Measurements from ENCODE around the gene LDLRAP1. TPM values are rescaled to one million over a fixed set of nuclear protein-coding genes. Genes with fewer than 3 reads are reported as not detected.
A peak's percentile ranks its signal among the peaks of the same experiment; 100 is the strongest.

Gene LDLRAP1
- total RNA-seq, 1 donor: 18.5 TPM

DNA sequence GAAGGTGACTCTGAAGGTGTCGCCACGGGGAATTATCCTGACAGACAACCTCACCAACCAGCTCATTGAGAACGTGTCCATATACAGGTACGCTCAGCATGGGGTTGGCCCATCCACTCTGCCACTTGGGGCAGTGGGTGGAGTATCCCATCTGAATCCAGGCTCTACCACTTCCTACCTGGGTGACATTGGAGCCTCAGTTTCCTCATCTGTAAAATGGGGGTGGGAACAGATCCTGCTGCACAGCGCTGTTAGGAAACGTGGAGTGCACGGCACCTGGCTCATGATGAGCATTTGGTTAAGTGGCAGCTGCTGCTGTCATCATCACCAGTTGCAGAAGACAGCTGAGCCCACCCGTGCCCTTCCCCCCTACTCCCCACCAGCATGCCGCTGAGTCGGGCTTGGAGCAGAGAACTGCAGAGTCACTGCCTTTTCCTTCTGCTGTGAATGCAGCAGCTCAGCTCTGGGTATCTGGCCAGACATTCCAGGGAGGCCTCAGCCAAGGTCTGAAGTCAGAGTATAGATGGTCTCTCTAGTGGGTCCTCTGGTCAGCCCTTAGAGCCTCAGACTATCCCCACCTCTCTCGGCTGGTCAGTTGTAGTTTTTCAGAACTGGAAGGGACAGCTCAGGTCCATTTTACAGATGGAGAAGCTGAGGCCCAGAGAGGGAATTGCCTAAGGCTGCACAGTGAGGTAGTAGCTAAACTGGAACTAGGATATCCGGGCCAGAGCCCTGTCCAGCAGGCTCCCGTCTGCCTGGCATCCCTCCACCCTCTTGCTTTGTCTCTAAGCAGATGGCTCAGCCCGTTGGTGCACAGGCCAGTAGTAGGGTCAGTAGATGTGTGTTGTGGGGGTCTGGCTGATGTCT lies 11.7 kb downstream of the LDLRAP1 start:
- H3K27ac ChIP-seq (ENCODE audit: low read depth, low read length): no peak overlapping the region
- H3K4me1 ChIP-seq (ENCODE audit: insufficient read depth, low read length): peaks cover 12% of the 10 kb centered on the region
- H3K9me3 ChIP-seq (ENCODE audit: low read depth, low read length): no peaks in the 10 kb centered on the region
- no peaks in the 10 kb centered on the region for H3K27me3 ChIP-seq (ENCODE audit: insufficient read depth, low read length)
- H3K4me3 ChIP-seq (ENCODE audit: insufficient read depth, low read length): no peak overlapping the region
- DNase-seq (ENCODE audit: insufficient read length, low spot score, missing footprints): no peak
- H4K20me1 ChIP-seq (ENCODE audit: insufficient read depth, low read length): peaks cover 73% of the 10 kb centered on the region
- no peak overlapping the region for H3K4me2 ChIP-seq (ENCODE audit: insufficient read depth, low read length)
- H3K79me2 ChIP-seq (ENCODE audit: insufficient read depth, low read length): peaks cover 32% of the 10 kb centered on the region
- TF ChIP-seq, protein P1, sequence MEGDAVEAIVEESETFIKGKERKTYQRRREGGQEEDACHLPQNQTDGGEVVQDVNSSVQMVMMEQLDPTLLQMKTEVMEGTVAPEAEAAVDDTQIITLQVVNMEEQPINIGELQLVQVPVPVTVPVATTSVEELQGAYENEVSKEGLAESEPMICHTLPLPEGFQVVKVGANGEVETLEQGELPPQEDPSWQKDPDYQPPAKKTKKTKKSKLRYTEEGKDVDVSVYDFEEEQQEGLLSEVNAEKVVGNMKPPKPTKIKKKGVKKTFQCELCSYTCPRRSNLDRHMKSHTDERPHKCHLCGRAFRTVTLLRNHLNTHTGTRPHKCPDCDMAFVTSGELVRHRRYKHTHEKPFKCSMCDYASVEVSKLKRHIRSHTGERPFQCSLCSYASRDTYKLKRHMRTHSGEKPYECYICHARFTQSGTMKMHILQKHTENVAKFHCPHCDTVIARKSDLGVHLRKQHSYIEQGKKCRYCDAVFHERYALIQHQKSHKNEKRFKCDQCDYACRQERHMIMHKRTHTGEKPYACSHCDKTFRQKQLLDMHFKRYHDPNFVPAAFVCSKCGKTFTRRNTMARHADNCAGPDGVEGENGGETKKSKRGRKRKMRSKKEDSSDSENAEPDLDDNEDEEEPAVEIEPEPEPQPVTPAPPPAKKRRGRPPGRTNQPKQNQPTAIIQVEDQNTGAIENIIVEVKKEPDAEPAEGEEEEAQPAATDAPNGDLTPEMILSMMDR (IDR thresholded peaks at IDR 0.05; ENCODE audit: extremely low read depth, low read depth, low read length): no peak
- peaks cover 20% of the 10 kb centered on the region for H3K36me3 ChIP-seq (ENCODE audit: insufficient read depth, low read length)
- H2AFZ ChIP-seq (ENCODE audit: low read length): no peak overlapping the region

DNA sequence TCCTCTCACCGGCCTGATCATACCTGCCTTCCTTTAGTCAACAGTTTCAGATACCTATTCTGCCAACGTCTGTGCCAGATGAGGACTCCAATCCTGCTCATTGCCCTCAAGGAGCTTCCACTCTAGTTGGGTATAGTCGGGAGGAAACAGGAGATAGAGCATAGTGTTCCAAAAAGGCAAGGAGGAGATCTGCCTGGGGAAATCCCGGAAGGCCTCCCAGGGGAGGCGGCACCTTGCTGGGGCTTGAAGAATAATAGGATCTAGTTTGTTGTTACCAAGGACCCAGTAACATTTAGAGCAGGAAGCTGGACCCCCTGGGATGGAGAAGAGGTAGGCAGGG lies 12.3 kb downstream of the LDLRAP1 start:
- Histone ChIP-seq H3K27me3 (ENCODE audit: insufficient read depth, low read length) (no peaks in the 10 kb centered on the region), H3K27ac (ENCODE audit: low read depth, low read length) (no peak overlapping the region), H4K20me1 (ENCODE audit: insufficient read depth, low read length) (peaks cover 68% of the 10 kb centered on the region), H3K4me2 (ENCODE audit: insufficient read depth, low read length) (no peak overlapping the region), H3K4me3 (ENCODE audit: insufficient read depth, low read length) (no peak overlapping the region), H3K4me1 (ENCODE audit: insufficient read depth, low read length) (peaks cover 6% of the 10 kb centered on the region), H3K36me3 (ENCODE audit: insufficient read depth, low read length) (peaks cover 22% of the 10 kb centered on the region), H3K9me3 (ENCODE audit: low read depth, low read length) (no peaks in the 10 kb centered on the region), H2AFZ (ENCODE audit: low read length) (no peak overlapping the region), H3K79me2 (ENCODE audit: insufficient read depth, low read length) (peaks cover 26% of the 10 kb centered on the region)
- no peak for DNase-seq (ENCODE audit: insufficient read length, low spot score, missing footprints)
- TF ChIP-seq, protein P1 (IDR thresholded peaks at IDR 0.05; ENCODE audit: extremely low read depth, low read depth, low read length): no peak

DNA sequence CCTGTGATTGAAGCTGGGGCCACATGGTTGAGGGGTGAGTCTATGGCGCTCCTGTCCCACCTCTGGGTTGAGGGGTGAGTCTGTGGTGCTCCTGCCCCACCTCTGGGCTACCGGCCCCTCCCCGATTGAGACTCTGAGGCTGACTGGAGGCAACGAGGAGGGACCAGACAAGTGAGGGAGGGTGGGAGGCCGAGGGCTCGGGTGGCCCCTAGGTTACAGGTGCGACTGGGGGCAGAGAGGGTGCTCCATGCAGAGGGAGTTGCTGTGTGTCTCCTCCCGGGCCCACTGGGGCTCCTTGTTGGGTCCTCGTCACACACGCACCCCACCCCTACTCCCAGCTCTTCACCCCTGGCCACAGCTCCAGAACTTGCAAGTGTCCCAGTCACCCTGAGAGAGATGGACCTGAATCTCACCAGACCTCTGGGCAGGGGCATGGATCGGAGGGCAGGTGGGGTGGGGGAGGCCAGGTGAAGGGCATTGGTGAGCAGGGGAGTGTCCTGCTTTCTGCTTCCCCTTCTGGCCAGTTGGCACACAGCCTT lies 12.8 kb downstream of the LDLRAP1 start:
- peaks cover 6% of the 10 kb centered on the region for H3K4me1 ChIP-seq (ENCODE audit: insufficient read depth, low read length)
- no peaks in the 10 kb centered on the region for H3K9me3 ChIP-seq (ENCODE audit: low read depth, low read length)
- no peak overlapping the region for H3K27ac ChIP-seq (ENCODE audit: low read depth, low read length)
- no peak overlapping the region for H2AFZ ChIP-seq (ENCODE audit: low read length)
- no peaks in the 10 kb centered on the region for H3K27me3 ChIP-seq (ENCODE audit: insufficient read depth, low read length)
- no peak for DNase-seq (ENCODE audit: insufficient read length, low spot score, missing footprints)
- peaks cover 21% of the 10 kb centered on the region for H3K79me2 ChIP-seq (ENCODE audit: insufficient read depth, low read length)
- peaks cover 23% of the 10 kb centered on the region for H3K36me3 ChIP-seq (ENCODE audit: insufficient read depth, low read length)
- TF ChIP-seq, protein P1 (IDR thresholded peaks at IDR 0.05; ENCODE audit: extremely low read depth, low read depth, low read length): no peak
- H3K4me2 ChIP-seq (ENCODE audit: insufficient read depth, low read length): no peak overlapping the region
- no peak overlapping the region for H3K4me3 ChIP-seq (ENCODE audit: insufficient read depth, low read length)
- H4K20me1 ChIP-seq (ENCODE audit: insufficient read depth, low read length): peaks cover 66% of the 10 kb centered on the region

DNA sequence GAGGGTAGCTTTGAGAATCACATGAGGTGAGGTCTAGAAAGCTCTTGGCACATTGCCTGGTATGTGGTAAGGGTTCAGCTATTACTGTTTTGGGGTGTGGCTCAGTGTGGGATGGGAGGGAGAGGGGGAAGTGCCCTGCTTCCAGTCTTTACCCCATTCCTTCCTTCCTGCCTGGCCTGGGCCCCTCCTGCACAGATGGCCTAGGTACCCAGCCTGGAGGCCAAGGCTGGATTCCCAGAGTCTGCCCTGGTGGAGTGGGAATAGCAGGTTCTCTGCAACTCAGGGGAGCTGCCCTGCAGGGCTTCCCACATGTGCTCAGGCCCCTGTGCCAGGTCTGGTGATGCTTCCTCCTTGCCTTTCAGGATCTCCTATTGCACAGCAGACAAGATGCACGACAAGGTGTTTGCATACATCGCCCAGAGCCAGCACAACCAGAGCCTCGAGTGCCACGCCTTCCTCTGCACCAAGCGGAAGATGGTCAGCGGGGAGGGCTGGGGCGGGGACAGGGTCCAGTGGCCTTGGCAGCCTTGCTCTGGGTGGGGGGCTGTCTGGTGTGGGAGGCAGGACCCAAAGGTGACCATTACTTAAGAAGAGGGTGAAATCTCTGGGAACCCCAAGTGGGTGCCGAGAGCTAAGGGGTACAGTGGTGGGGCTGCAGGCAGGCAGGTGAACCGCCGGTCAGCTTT lies 13.5 kb downstream of the LDLRAP1 start:
- Histone ChIP-seq H3K4me3 (ENCODE audit: insufficient read depth, low read length) (no peak overlapping the region), H3K27me3 (ENCODE audit: insufficient read depth, low read length) (no peaks in the 10 kb centered on the region), H4K20me1 (ENCODE audit: insufficient read depth, low read length) (peaks cover 59% of the 10 kb centered on the region), H3K27ac (ENCODE audit: low read depth, low read length) (no peak overlapping the region), H3K4me1 (ENCODE audit: insufficient read depth, low read length) (peaks cover 6% of the 10 kb centered on the region), H3K36me3 (ENCODE audit: insufficient read depth, low read length) (peaks cover 26% of the 10 kb centered on the region), H3K79me2 (ENCODE audit: insufficient read depth, low read length) (peaks cover 14% of the 10 kb centered on the region), H3K4me2 (ENCODE audit: insufficient read depth, low read length) (no peak overlapping the region), H3K9me3 (ENCODE audit: low read depth, low read length) (no peaks in the 10 kb centered on the region), H2AFZ (ENCODE audit: low read length) (no peak overlapping the region)
- TF ChIP-seq, protein P1 (IDR thresholded peaks at IDR 0.05; ENCODE audit: extremely low read depth, low read depth, low read length): no peak
- DNase-seq (ENCODE audit: insufficient read length, low spot score, missing footprints): peak; percentile 89
